OCI-LY1 (cell line): ENCODE results near the gene TXNRD3.

Experiments used
- CTCF ChIP-seq: fragments of 200-600 bp; sonication (generic), shearing (Covaris generic); IDR thresholded peaks from 2 replicates; pipeline ENCODE4 v1.5.1; 2017; ENCODE audit warnings: mild to moderate bottlenecking, antibody characterized with exemption, low read length, moderate library complexity, mixed read lengths
- EZH2 ChIP-seq: fragments of 200-600 bp; sonication (generic), shearing (Covaris generic); IDR thresholded peaks from 2 replicates; pipeline ENCODE4 v1.8.0; 2017; ENCODE audit warnings: borderline replicate concordance, mixed run types, mild to moderate bottlenecking, antibody characterized with exemption, low read length, moderate library complexity, mixed read lengths

- TF ChIP-seq EZH2 (no peak), CTCF (no peak)
These were observed 10.5 kb upstream of the TXNRD3 start for GRCh38 chr3:126665221-126665936.
